Panc1 (cell line): ENCODE results near the gene DGAT2.

Experiments
- POLR2AphosphoS5 ChIP-seq: IDR thresholded peaks from 2 replicates; pipeline ENCODE4 v1.6.1; 2012; ENCODE audit warnings: mild to moderate bottlenecking, low read depth, low read length, moderate library complexity
- TF ChIP-seq, protein P1 (sequence below): fragments of 450-650 bp; IDR thresholded peaks from 2 replicates; pipeline ENCODE4 v1.5.1; 2017; ENCODE audit warnings: mild to moderate bottlenecking

GRCh38 chr11:75790986-75791385, 22.4 kb downstream of the DGAT2 start:
- TF ChIP-seq, protein P1, sequence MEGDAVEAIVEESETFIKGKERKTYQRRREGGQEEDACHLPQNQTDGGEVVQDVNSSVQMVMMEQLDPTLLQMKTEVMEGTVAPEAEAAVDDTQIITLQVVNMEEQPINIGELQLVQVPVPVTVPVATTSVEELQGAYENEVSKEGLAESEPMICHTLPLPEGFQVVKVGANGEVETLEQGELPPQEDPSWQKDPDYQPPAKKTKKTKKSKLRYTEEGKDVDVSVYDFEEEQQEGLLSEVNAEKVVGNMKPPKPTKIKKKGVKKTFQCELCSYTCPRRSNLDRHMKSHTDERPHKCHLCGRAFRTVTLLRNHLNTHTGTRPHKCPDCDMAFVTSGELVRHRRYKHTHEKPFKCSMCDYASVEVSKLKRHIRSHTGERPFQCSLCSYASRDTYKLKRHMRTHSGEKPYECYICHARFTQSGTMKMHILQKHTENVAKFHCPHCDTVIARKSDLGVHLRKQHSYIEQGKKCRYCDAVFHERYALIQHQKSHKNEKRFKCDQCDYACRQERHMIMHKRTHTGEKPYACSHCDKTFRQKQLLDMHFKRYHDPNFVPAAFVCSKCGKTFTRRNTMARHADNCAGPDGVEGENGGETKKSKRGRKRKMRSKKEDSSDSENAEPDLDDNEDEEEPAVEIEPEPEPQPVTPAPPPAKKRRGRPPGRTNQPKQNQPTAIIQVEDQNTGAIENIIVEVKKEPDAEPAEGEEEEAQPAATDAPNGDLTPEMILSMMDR: no peak
- no peak for TF ChIP-seq POLR2AphosphoS5
